H9 (cell line): ENCODE results near the gene INPP4A. TPM values are rescaled to one million over a fixed set of nuclear protein-coding genes. Genes with fewer than 3 reads are reported as not detected.

Experiments used
- DNase-seq: peaks from one replicate; pipeline ENCODE4 v3.0.0-alpha.2; 2017
- H2AFZ ChIP-seq: one replicate; pipeline ENCODE4 v1.6.1; 2013; ENCODE audit warnings: mild to moderate bottlenecking, low read length, control low read depth, moderate library complexity
- H2AK5ac ChIP-seq: 2 replicates; pipeline ENCODE4 v1.6.1; 2013; ENCODE audit warnings: low read length, control low read depth, mixed read lengths; ENCODE audit not compliant: insufficient read length
- H2BK120ac ChIP-seq: one replicate; pipeline ENCODE4 v1.6.1; 2013; ENCODE audit warnings: low read depth, mild to moderate bottlenecking, low read length, control low read depth, inconsistent platforms; ENCODE audit not compliant: poor library complexity, severe bottlenecking
- H2BK12ac ChIP-seq: 2 replicates; pipeline ENCODE4 v1.6.1; 2013; ENCODE audit warnings: low read length, control low read depth, mixed read lengths, low read depth; ENCODE audit not compliant: insufficient read length
- H2BK15ac ChIP-seq: 2 replicates; pipeline ENCODE4 v1.6.1; 2013; ENCODE audit warnings: low read depth, low read length, control low read depth
- H2BK20ac ChIP-seq: one replicate; pipeline ENCODE4 v1.6.1; 2013; ENCODE audit warnings: low read depth, mild to moderate bottlenecking, low read length, control low read depth, inconsistent platforms; ENCODE audit not compliant: poor library complexity, severe bottlenecking
- H2BK5ac ChIP-seq: 2 replicates; pipeline ENCODE4 v1.6.1; 2013; ENCODE audit warnings: low read length, control low read depth, mixed read lengths; ENCODE audit not compliant: insufficient read length
- H3K14ac ChIP-seq: 2 replicates; pipeline ENCODE4 v1.6.1; 2013; ENCODE audit warnings: low read length, control low read depth; ENCODE audit not compliant: insufficient read depth
- H3K18ac ChIP-seq: 2 replicates; pipeline ENCODE4 v1.6.1; 2013; ENCODE audit warnings: low read depth, mild to moderate bottlenecking, mixed read lengths, low read length, control low read depth; ENCODE audit not compliant: insufficient read length
- H3K23ac ChIP-seq: 2 replicates; pipeline ENCODE4 v1.6.1; 2013; ENCODE audit warnings: low read length, control low read depth, mixed read lengths, low read depth; ENCODE audit not compliant: insufficient read length
- H3K23me2 ChIP-seq: 2 replicates; pipeline ENCODE4 v1.6.1; 2013; ENCODE audit warnings: low read depth, mild to moderate bottlenecking, mixed read lengths, low read length, control low read depth; ENCODE audit not compliant: insufficient read length, poor library complexity, severe bottlenecking
- H3K27ac ChIP-seq: 2 replicates; pipeline ENCODE4 v1.5.1; 2013; ENCODE audit warnings: low read length, control low read depth, mixed read lengths, low read depth; ENCODE audit not compliant: insufficient read length
- H3K27me3 ChIP-seq: 2 replicates; pipeline ENCODE4 v1.6.1; 2013; ENCODE audit warnings: low read length, control low read depth, inconsistent platforms; ENCODE audit not compliant: insufficient read depth
- H3K4ac ChIP-seq: 2 replicates; pipeline ENCODE4 v1.6.1; 2013; ENCODE audit warnings: low read depth, mild to moderate bottlenecking, control low read depth, inconsistent platforms, low read length, moderate library complexity
- H3K4me1 ChIP-seq: 2 replicates; pipeline ENCODE4 v1.6.1; 2013; ENCODE audit warnings: low read length, control low read depth, inconsistent platforms; ENCODE audit not compliant: insufficient read depth
- H3K4me2 ChIP-seq: 2 replicates; pipeline ENCODE4 v1.6.1; 2013; ENCODE audit warnings: low read length, control low read depth, mixed read lengths; ENCODE audit not compliant: insufficient read length, insufficient read depth
- H3K56ac ChIP-seq: 2 replicates; pipeline ENCODE4 v1.6.1; 2013; ENCODE audit warnings: low read depth, mild to moderate bottlenecking, mixed read lengths, low read length, control low read depth; ENCODE audit not compliant: insufficient read length
- H3K79me1 ChIP-seq: 2 replicates; pipeline ENCODE4 v1.6.1; 2013; ENCODE audit warnings: low read depth, mild to moderate bottlenecking, moderate library complexity, low read length, control low read depth, inconsistent platforms; ENCODE audit not compliant: insufficient read depth, poor library complexity, severe bottlenecking
- H3K79me2 ChIP-seq: 2 replicates; pipeline ENCODE4 v1.6.1; 2013; ENCODE audit warnings: low read length, control low read depth, inconsistent platforms; ENCODE audit not compliant: insufficient read depth
- H3K9ac ChIP-seq: 2 replicates; pipeline ENCODE4 v1.6.1; 2013; ENCODE audit warnings: low read length, control low read depth, mixed read lengths; ENCODE audit not compliant: insufficient read length; ENCODE audit errors: extremely low read depth
- H3K9me3 ChIP-seq: one replicate; pipeline ENCODE4 v1.6.1; 2013; ENCODE audit warnings: low read depth, low read length, inconsistent platforms; ENCODE audit not compliant: control insufficient read depth
- H3T11ph ChIP-seq: one replicate; pipeline ENCODE4 v1.6.1; 2013; ENCODE audit warnings: mild to moderate bottlenecking, low read length, control low read depth, inconsistent platforms
- H4K20me1 ChIP-seq: one replicate; pipeline ENCODE4 v1.6.1; 2013; ENCODE audit not compliant: control insufficient read depth, insufficient read length, insufficient read depth
- H4K5ac ChIP-seq: 2 replicates; pipeline ENCODE4 v1.6.1; 2013; ENCODE audit warnings: low read depth, mild to moderate bottlenecking, mixed read lengths, low read length, control low read depth; ENCODE audit not compliant: insufficient read length
- H4K8ac ChIP-seq: replicated peaks from 2 replicates; pipeline ENCODE4 v1.6.1; 2013; ENCODE audit warnings: low read length, control low read depth, mixed read lengths, low read depth; ENCODE audit not compliant: insufficient read length
- H4K91ac ChIP-seq: 2 replicates; pipeline ENCODE4 v1.6.1; 2013; ENCODE audit warnings: low read depth, mild to moderate bottlenecking, moderate library complexity, mixed read lengths, low read length, control low read depth; ENCODE audit not compliant: insufficient read length
- H3K27ac Mint-ChIP-seq, 3 experiments: 2 replicates in 2 of 3; 3 replicates in 1 of 3; pipeline ENCODE4 v1.8.0; 2020 to 2021; ENCODE audit warnings: mixed read lengths in 3 of 3, mild to moderate bottlenecking in 1 of 3, moderate library complexity in 1 of 3
- H3K27me3 Mint-ChIP-seq: 2 replicates; pipeline ENCODE4 v1.8.0; 2021; ENCODE audit warnings: low read depth, mild to moderate bottlenecking, moderate library complexity, mixed read lengths
- H3K36me3 Mint-ChIP-seq, 3 experiments: 2 replicates in 2 of 3; 3 replicates in 1 of 3; pipeline ENCODE4 v1.8.0; 2020 to 2021; ENCODE audit warnings: low read depth in 3 of 3, mixed read lengths in 3 of 3; ENCODE audit not compliant: insufficient read depth in 1 of 3
- H3K4me1 Mint-ChIP-seq, 2 experiments: 2 replicates each; pipeline ENCODE4 v1.8.0; 2020; ENCODE audit warnings: mixed read lengths in 2 of 2
- H3K4me3 Mint-ChIP-seq, 2 experiments: 2 replicates in 1 of 2; 3 replicates in 1 of 2; pipeline ENCODE4 v1.8.0; 2020 to 2021; ENCODE audit warnings: mild to moderate bottlenecking in 2 of 2, mixed read lengths in 2 of 2, moderate library complexity in 1 of 2
- H3K9me3 Mint-ChIP-seq, 2 experiments: 2 replicates in 1 of 2; 3 replicates in 1 of 2; pipeline ENCODE4 v1.8.0; 2020; ENCODE audit warnings: mild to moderate bottlenecking in 2 of 2, mixed read lengths in 2 of 2, moderate library complexity in 1 of 2
- WGBS: extraction: QIAGEN DNeasy Blood & Tissue Kit; methylation state at CpG from one replicate; pipeline ENCODE4 v1.1.7; 2013; ENCODE audit warnings: missing lambda C conversion rate, low lambda C conversion rate, mixed read lengths; ENCODE audit not compliant: insufficient read length; ENCODE audit errors: extremely low coverage; 5-methylcytosine and 5-hydroxymethylcytosine counted together
- total RNA-seq: library from RNA; stranded (reverse); gene quantifications from 2 replicates; pipeline ENCODE4 v1.2.1, GENCODE V29; 2021
- TF ChIP-seq, protein P1 (sequence below): fragments of 200-600 bp; sonication (generic); conservative IDR thresholded peaks from 3 replicates; pipeline ENCODE4 v1.8.0; 2021; ENCODE audit warnings: antibody characterized with exemption, mild to moderate bottlenecking

The INPP4A gene
- total RNA-seq, 1 experiment from 2014 or later, result 55.2 TPM

DNA sequence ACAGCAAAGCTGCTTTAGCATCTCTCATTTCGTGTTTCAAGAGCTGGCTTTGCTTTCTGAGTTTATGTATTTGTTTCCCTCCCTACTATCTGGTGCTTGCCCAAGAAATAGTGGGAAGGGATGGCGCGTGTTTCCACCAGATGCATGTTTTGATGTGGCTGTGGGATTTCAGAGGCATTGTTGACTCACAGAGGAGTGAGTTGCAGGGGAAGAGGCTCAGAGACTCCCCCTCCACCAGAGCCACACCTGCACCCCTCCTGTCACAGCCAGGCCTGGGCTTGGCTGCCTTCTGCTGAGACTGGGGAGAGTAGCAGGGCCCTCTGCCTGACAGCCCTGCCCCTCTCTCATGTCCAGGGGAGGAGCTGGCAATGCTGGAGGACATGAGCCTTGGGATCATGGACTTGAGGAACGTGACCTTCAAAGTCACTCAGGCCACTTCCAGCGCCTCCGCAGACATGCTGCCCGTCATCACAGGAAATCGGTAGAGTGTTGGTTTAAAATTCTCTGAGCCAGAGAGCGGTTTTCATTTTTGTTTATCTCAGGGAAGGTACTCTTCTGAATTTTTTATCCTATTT lies 120.7 kb downstream of the INPP4A start:
- no peaks in the 10 kb centered on the region for H3K79me1 ChIP-seq
- H4K8ac ChIP-seq, result no peak overlapping the region
- H3K36me3 Mint-ChIP-seq, result peaks cover 19 to 84% (median 53%) of the 10 kb centered on the region in 3 experiments; a peak in 6 of 7 replicates

More for the DNA sequence above, 120.7 kb downstream of the INPP4A start:
- Mint-ChIP-seq H3K4me3 (no peak overlapping the region), H3K27me3 (peaks cover 2% of the 10 kb centered on the region), H3K9me3 (no peaks in the 10 kb centered on the region; a peak in 1 of 5 replicates), H3K27ac (no peak overlapping the region; a peak in 1 of 7 replicates), H3K4me1 (no peaks in the 10 kb centered on the region)
- no peak for DNase-seq
- H2AK5ac ChIP-seq, result no peak overlapping the region
- H3K9ac ChIP-seq, result no peak overlapping the region
- no peak overlapping the region for H4K91ac ChIP-seq
- H3K23ac ChIP-seq, result no peak overlapping the region
- no peaks in the 10 kb centered on the region for H3K23me2 ChIP-seq
- H2BK120ac ChIP-seq, result no peak overlapping the region
- H2BK5ac ChIP-seq, result no peak overlapping the region
- H3K4ac ChIP-seq, result no peak overlapping the region
- no peak overlapping the region for H3K4me2 ChIP-seq
- no peaks in the 10 kb centered on the region for H3K9me3 ChIP-seq
- no peak overlapping the region for H2BK12ac ChIP-seq
- H3K4me1 ChIP-seq, result no peaks in the 10 kb centered on the region
- no peak overlapping the region for H2AFZ ChIP-seq
- no peaks in the 10 kb centered on the region for H3K79me2 ChIP-seq
- no peak overlapping the region for H3K14ac ChIP-seq
- H4K20me1 ChIP-seq, result no peaks in the 10 kb centered on the region
- WGBS, result no CpG with 5 or more reads among the region's 9 CpGs
- H3K56ac ChIP-seq, result no peak overlapping the region
- no peak overlapping the region for H2BK15ac ChIP-seq
- no peak overlapping the region for H3K18ac ChIP-seq
- no peak overlapping the region for H2BK20ac ChIP-seq
- H3T11ph ChIP-seq, result no peak overlapping the region
- no peak overlapping the region for H3K27ac ChIP-seq
- H3K27me3 ChIP-seq, result no peaks in the 10 kb centered on the region
- no peak overlapping the region for H4K5ac ChIP-seq
- TF ChIP-seq, protein P1, sequence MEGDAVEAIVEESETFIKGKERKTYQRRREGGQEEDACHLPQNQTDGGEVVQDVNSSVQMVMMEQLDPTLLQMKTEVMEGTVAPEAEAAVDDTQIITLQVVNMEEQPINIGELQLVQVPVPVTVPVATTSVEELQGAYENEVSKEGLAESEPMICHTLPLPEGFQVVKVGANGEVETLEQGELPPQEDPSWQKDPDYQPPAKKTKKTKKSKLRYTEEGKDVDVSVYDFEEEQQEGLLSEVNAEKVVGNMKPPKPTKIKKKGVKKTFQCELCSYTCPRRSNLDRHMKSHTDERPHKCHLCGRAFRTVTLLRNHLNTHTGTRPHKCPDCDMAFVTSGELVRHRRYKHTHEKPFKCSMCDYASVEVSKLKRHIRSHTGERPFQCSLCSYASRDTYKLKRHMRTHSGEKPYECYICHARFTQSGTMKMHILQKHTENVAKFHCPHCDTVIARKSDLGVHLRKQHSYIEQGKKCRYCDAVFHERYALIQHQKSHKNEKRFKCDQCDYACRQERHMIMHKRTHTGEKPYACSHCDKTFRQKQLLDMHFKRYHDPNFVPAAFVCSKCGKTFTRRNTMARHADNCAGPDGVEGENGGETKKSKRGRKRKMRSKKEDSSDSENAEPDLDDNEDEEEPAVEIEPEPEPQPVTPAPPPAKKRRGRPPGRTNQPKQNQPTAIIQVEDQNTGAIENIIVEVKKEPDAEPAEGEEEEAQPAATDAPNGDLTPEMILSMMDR, result no peak
